IMR-90 (cell line): ENCODE results near the gene KCNA10. TPM values are rescaled to one million over a fixed set of nuclear protein-coding genes. Genes with fewer than 3 reads are reported as not detected.

Source experiments
- ATAC-seq: fragments of 200-7000 bp; cut with Tn5 transposase; 2 replicates; pipeline ENCODE4 v1.9.1; 2020; ENCODE audit warnings: low read depth, mild to moderate bottlenecking, moderate library complexity
- BruUV-seq: library from RNA; stranded (reverse); fragments of 400-500 nt; replicated peaks from 2 replicates; lab custom pipeline; 2021; lab: Mats Ljungman, UMichigan
- CTCF ChIA-PET: fragments of 300-600 bp; formaldehyde crosslinking; extraction: SDS; loops from one replicate; lab custom pipeline; 2021; ENCODE audit warnings: antibody characterized with exemption; lab: Yijun Ruan, JAX
- POLR2A ChIA-PET: fragments of 300-600 bp; sonication (Branson Sonifier 250); formaldehyde crosslinking; loops from one replicate; lab custom pipeline; 2022; ENCODE audit warnings: antibody characterized with exemption; ENCODE audit not compliant: unreplicated experiment; lab: Charles Lee
- DNase-seq: peaks from one replicate; pipeline ENCODE4 v3.0.0; 2013
- H2AFZ ChIP-seq: replicated peaks from 2 replicates; pipeline ENCODE3; 2013; ENCODE audit warnings: low read length, mild to moderate bottlenecking; ENCODE audit not compliant: poor library complexity
- H2AK5ac ChIP-seq: 2 replicates; pipeline ENCODE4 v1.6.1; 2013; ENCODE audit warnings: low read depth, low read length, inconsistent platforms
- H2AK9ac ChIP-seq: replicated peaks from 2 replicates; pipeline ENCODE3; 2013; ENCODE audit warnings: mild to moderate bottlenecking, low read depth, low read length, moderate library complexity; ENCODE audit not compliant: poor library complexity
- H2BK120ac ChIP-seq: 2 replicates; pipeline ENCODE4 v1.6.1; 2013; ENCODE audit warnings: low read depth, low read length, inconsistent platforms
- H2BK15ac ChIP-seq: 3 replicates; pipeline ENCODE4 v1.6.1; 2013; ENCODE audit warnings: low read depth, low read length, inconsistent platforms
- H2BK20ac ChIP-seq: 2 replicates; pipeline ENCODE4 v1.6.1; 2013; ENCODE audit warnings: low read depth, mild to moderate bottlenecking, inconsistent platforms, low read length, moderate library complexity
- H2BK5ac ChIP-seq: 2 replicates; pipeline ENCODE4 v1.6.1; 2013; ENCODE audit warnings: mild to moderate bottlenecking, low read depth, low read length, inconsistent platforms; ENCODE audit not compliant: poor library complexity, severe bottlenecking
- H3K14ac ChIP-seq: replicated peaks from 2 replicates; pipeline ENCODE4 v1.6.1; 2013; ENCODE audit warnings: low read depth, low read length, inconsistent platforms
- H3K18ac ChIP-seq: 2 replicates; pipeline ENCODE4 v1.6.1; 2013; ENCODE audit warnings: low read depth, low read length, control low read depth
- H3K23ac ChIP-seq: 2 replicates; pipeline ENCODE4 v1.6.1; 2013; ENCODE audit warnings: low read depth, low read length, inconsistent platforms
- H3K27ac ChIP-seq: 2 replicates; pipeline ENCODE4 v1.5.1; 2013; ENCODE audit warnings: mild to moderate bottlenecking, control low read depth, low read length; ENCODE audit not compliant: insufficient read depth
- H3K27me3 ChIP-seq: 2 replicates; pipeline ENCODE4 v1.6.1; 2013; ENCODE audit warnings: low read length; ENCODE audit not compliant: control insufficient read depth, insufficient read depth
- H3K36me3 ChIP-seq: 2 replicates; pipeline ENCODE4 v1.6.1; 2013; ENCODE audit warnings: low read length, mixed read lengths; ENCODE audit not compliant: control insufficient read depth, insufficient read depth
- H3K4ac ChIP-seq: 2 replicates; pipeline ENCODE4 v1.6.1; 2013; ENCODE audit warnings: low read depth, low read length, inconsistent platforms
- H3K4me1 ChIP-seq: 2 replicates; pipeline ENCODE4 v1.6.1; 2013; ENCODE audit warnings: low read length, mixed read lengths; ENCODE audit not compliant: control insufficient read depth, insufficient read depth
- H3K4me2 ChIP-seq: 2 replicates; pipeline ENCODE4 v1.6.1; 2013; ENCODE audit warnings: low read depth, mild to moderate bottlenecking, control low read depth, low read length, moderate library complexity
- H3K4me3 ChIP-seq: 2 replicates; pipeline ENCODE4 v1.5.1; 2013; ENCODE audit warnings: low read depth, mild to moderate bottlenecking, control low read depth, low read length, moderate library complexity; ENCODE audit not compliant: insufficient read depth
- H3K56ac ChIP-seq: 2 replicates; pipeline ENCODE4 v1.6.1; 2013; ENCODE audit warnings: low read length, inconsistent platforms; ENCODE audit not compliant: insufficient read depth; ENCODE audit errors: extremely low read depth
- H3K79me1 ChIP-seq, 2 experiments: 2 replicates each; pipeline ENCODE4 v1.6.1; 2013; ENCODE audit warnings: low read length in 2 of 2, inconsistent platforms in 1 of 2, low read depth in 1 of 2
- H3K9ac ChIP-seq: 2 replicates; pipeline ENCODE4 v1.6.1; 2013; ENCODE audit warnings: low read depth, low read length, control low read depth
- H3K9me1 ChIP-seq: 2 replicates; pipeline ENCODE4 v1.6.1; 2013; ENCODE audit warnings: low read length, inconsistent platforms; ENCODE audit not compliant: insufficient read depth
- H3K9me3 ChIP-seq: 2 replicates; pipeline ENCODE4 v1.6.1; 2013; ENCODE audit warnings: low read length; ENCODE audit not compliant: control insufficient read depth, insufficient read depth
- H4K20me1 ChIP-seq: 2 replicates; pipeline ENCODE4 v1.6.1; 2013; ENCODE audit warnings: low read length, inconsistent platforms; ENCODE audit not compliant: insufficient read depth
- H4K5ac ChIP-seq: 2 replicates; pipeline ENCODE4 v1.6.1; 2013; ENCODE audit warnings: mild to moderate bottlenecking, low read depth, low read length, control low read depth
- H4K8ac ChIP-seq, 2 experiments: 2 replicates each; pipeline ENCODE4 v1.6.1; 2013; ENCODE audit warnings: low read depth in 2 of 2, low read length in 2 of 2, control low read depth in 1 of 2, inconsistent platforms in 1 of 2
- H4K91ac ChIP-seq: 2 replicates; pipeline ENCODE4 v1.6.1; 2013; ENCODE audit warnings: low read depth, low read length, inconsistent platforms; ENCODE audit not compliant: insufficient read depth
- FOS ChIP-seq: fragments of 150-350 bp; IDR thresholded peaks from 2 replicates; pipeline ENCODE4 v1.6.1; 2016; ENCODE audit warnings: low read depth, low read length
- MAFK ChIP-seq: IDR thresholded peaks from 2 replicates; pipeline ENCODE4 v1.6.1; 2012; ENCODE audit warnings: low read depth, low read length, improper control_type of control experiment
- WGBS, 2 experiments: methylation state at CpG; one replicate each; pipeline versions ENCODE4 v1.1.5 to v1.1.7; 2013; ENCODE audit warnings: missing lambda C conversion rate in 2 of 2; ENCODE audit not compliant: insufficient read length in 1 of 2; ENCODE audit errors: extremely low coverage in 2 of 2; 5-methylcytosine and 5-hydroxymethylcytosine counted together
- dilution Hi-C: fragments of 300-500 bp; cut with HindIII; formaldehyde crosslinking; loops from one replicate; pipeline ENCODE4 v1.14.3; 2018; ENCODE audit warnings: low sequenced_read_pairs; ENCODE audit not compliant: unreplicated experiment
- in situ Hi-C: fragments of 300-500 bp; cut with MboI; formaldehyde crosslinking; loops from 3 replicates; pipeline ENCODE4 v1.14.3; 2019; ENCODE audit warnings: low sequenced_read_pairs, inconsistent platforms, mixed read lengths
- intact Hi-C: fragments of 100-400 bp; cut with micrococcal nuclease; formaldehyde crosslinking; loops from 2 replicates; pipeline ENCODE4 v1.10.0; 2022
- polyA plus RNA-seq, 3 experiments: library from polyadenylated mRNA; depleted of rRNA; stranded (reverse); fragments of >200 nt; gene quantifications; 2 replicates each; pipeline ENCODE4 v1.2.3, GENCODE V29; 2012; ENCODE audit warnings: low replicate concordance in 1 of 3
- total RNA-seq: library from RNA; depleted of rRNA; stranded (reverse); fragments of >200 nt; gene quantifications from 2 replicates; pipeline ENCODE4 v1.2.3, GENCODE V29; 2012

The KCNA10 gene
- total and polyA plus RNA-seq, 2 of the 4 experiments (the other 2 are of a cell fraction) = not detected

GRCh38 chr1:110488867-110489266 is 30.1 kb downstream of the KCNA10 start:
- no TSS peak for BruUV-seq
- Histone ChIP-seq H3K4me2 (no peak overlapping the region), H3K9me3 (no peaks in the 10 kb centered on the region), H3K4ac (no peak overlapping the region), H2BK120ac (no peak overlapping the region), H2BK5ac (no peak overlapping the region), H3K4me1 (no peaks in the 10 kb centered on the region), H3K18ac (no peak overlapping the region), H4K91ac (no peak overlapping the region), H2BK15ac (no peak overlapping the region), H4K5ac (no peak overlapping the region), H3K36me3 (no peaks in the 10 kb centered on the region), H3K9me1 (no peaks in the 10 kb centered on the region), H3K14ac (no peak overlapping the region), H2AK9ac (no peak overlapping the region), H4K20me1 (no peaks in the 10 kb centered on the region), H3K9ac (no peak overlapping the region), H2AK5ac (no peak overlapping the region), H3K79me1 (no peaks in the 10 kb centered on the region), H3K27ac (no peak overlapping the region), H3K56ac (no peak overlapping the region), H3K23ac (no peak overlapping the region), H4K8ac (no peak overlapping the region), H2AFZ (no peak overlapping the region), H2BK20ac (no peak overlapping the region), H3K4me3 (no peak overlapping the region), H3K27me3 (peaks cover 6% of the 10 kb centered on the region)
- TF ChIP-seq MAFK (no peak), FOS (no peak)
- in situ Hi-C loops = no loop called here
- DNase-seq (no peak), ATAC-seq (no peak)
- dilution Hi-C loops = no loop called here
- POLR2A ChIA-PET = no interaction called here
- intact Hi-C loops = no loop called here
- no CpG with 5 or more reads among the region's 3 CpGs for WGBS, 2 experiments
- CTCF ChIA-PET = no interaction called here
